Fibroblast of mammary gland (primary cell): ENCODE results near the gene RFX3.

Experiments
- DNase-seq: peaks from one replicate; pipeline ENCODE4 v3.0.0-alpha.2; 2010; ENCODE audit warnings: low read depth
- H3K4me3 ChIP-seq: 2 replicates; pipeline ENCODE4 v1.5.1; 2011; ENCODE audit warnings: low read depth, mild to moderate bottlenecking, low read length, moderate library complexity; ENCODE audit not compliant: control insufficient read depth
- TF ChIP-seq, protein P1 (sequence below): conservative IDR thresholded peaks from 2 replicates; pipeline ENCODE4 v1.5.1; 2011; ENCODE audit warnings: low read depth, low read length, inconsistent platforms; ENCODE audit not compliant: control insufficient read depth, insufficient read depth

Gene RFX3

GRCh38 chr9:3277200-3277599 is 248.6 kb downstream of the RFX3 start:
- DNase-seq: no peak
- no peak overlapping the region for H3K4me3 ChIP-seq
- TF ChIP-seq, protein P1, sequence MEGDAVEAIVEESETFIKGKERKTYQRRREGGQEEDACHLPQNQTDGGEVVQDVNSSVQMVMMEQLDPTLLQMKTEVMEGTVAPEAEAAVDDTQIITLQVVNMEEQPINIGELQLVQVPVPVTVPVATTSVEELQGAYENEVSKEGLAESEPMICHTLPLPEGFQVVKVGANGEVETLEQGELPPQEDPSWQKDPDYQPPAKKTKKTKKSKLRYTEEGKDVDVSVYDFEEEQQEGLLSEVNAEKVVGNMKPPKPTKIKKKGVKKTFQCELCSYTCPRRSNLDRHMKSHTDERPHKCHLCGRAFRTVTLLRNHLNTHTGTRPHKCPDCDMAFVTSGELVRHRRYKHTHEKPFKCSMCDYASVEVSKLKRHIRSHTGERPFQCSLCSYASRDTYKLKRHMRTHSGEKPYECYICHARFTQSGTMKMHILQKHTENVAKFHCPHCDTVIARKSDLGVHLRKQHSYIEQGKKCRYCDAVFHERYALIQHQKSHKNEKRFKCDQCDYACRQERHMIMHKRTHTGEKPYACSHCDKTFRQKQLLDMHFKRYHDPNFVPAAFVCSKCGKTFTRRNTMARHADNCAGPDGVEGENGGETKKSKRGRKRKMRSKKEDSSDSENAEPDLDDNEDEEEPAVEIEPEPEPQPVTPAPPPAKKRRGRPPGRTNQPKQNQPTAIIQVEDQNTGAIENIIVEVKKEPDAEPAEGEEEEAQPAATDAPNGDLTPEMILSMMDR: no peak

GRCh38 chr9:3271581-3271980 is 254.2 kb downstream of the RFX3 start:
- TF ChIP-seq, protein P1: no peak

GRCh38 chr9:3271157-3271556 is 254.6 kb downstream of the RFX3 start:
- no peak overlapping the region for H3K4me3 ChIP-seq
- TF ChIP-seq, protein P1: no peak
- no peak for DNase-seq

More at GRCh38 chr9:3271581-3271980, 254.2 kb downstream of the RFX3 start:
- no peak for DNase-seq
- H3K4me3 ChIP-seq: no peak overlapping the region

GRCh38 chr9:3268223-3268622 is 257.6 kb downstream of the RFX3 start:
- H3K4me3 ChIP-seq: no peak overlapping the region
- no peak for DNase-seq
- TF ChIP-seq, protein P1: no peak

DNA sequence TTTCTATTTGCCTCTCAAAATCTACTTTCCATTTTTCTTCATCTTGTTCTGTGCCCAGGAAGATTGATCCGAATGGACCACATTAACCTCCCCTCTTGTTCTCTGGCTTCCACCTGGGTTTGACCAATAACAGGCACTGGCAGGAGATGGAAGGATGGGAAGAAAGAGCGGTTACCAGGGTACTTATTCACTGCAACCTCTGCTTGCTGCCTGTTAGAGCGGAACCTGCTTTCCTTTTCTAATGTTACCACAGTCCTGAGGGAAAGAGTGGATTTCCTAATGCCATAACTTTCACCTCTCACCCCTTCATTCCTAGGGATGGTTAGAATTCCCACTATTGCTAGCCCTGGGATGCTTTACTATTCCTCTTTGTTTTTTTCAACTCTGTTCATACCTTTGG is 262.1 kb downstream of the RFX3 start:
- DNase-seq: no peak
- TF ChIP-seq, protein P1: no peak
- H3K4me3 ChIP-seq: no peak overlapping the region

DNA sequence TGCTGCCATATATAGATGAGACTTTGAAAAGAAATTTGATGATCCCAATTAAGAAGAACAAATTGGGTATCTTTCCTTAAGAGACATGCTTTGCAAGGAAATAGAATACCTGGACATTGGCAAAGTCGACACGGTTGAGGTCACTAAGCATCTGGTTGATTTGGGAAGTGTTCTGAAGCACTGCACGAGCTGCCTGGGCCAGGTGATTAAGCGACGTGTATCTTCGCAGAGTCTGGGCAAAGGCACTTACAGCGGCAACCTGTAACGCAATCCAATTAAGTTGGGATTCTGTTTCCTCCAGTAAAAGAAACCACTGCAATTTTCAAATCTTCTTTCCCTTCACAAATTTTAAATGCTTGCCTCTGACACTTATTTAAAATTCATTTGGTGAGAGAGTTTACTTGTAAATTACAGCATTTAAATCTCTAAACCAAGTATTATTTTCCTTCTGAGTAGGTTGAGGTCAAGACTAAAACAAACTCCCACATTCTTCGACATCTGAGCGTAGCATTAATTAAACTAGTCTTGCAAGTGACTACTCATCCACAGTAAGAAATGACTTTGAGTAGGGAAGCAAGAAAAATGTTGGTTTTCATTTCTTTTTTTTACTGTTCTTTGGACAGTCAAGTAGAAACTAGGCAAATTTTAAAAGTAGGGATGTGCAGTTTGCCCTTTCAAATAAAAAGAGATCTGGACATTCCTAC is 262.8 kb downstream of the RFX3 start:
- TF ChIP-seq, protein P1: no peak
- H3K4me3 ChIP-seq: no peak overlapping the region
- DNase-seq: no peak
